Lower leg skin (tissue), 3 donors: ENCODE results near the gene RAD18.

Source experiments
- CTCF ChIP-seq, 3 donors: fragments of 450-650 bp; IDR thresholded peaks; one replicate each; pipeline ENCODE4 v1.5.1; 2016; ENCODE audit warnings: antibody characterized with exemption in 3 of 3, mild to moderate bottlenecking in 3 of 3, moderate library complexity in 2 of 3
- POLR2A ChIP-seq, 2 donors: fragments of 450-650 bp; IDR thresholded peaks; one replicate each; pipeline ENCODE4 v1.6.1; 2016 to 2017; ENCODE audit warnings: antibody characterized with exemption in 2 of 2, mild to moderate bottlenecking in 1 of 2, moderate library complexity in 1 of 2

- no peak for TF ChIP-seq POLR2A (IDR thresholded peaks at IDR 0.05)
- no peak for TF ChIP-seq CTCF (IDR thresholded peaks at IDR 0.05)
These were observed 25.3 kb downstream of the RAD18 start for GRCh38 chr3:8938021-8938420.
